ENCODE results near the gene HAGH. TPM values are rescaled to one million over a fixed set of nuclear protein-coding genes. Genes with fewer than 3 reads are reported as not detected.

Gene HAGH
- total RNA-seq, 1 experiment from 2014 or later, result 36.0 TPM

DNA sequence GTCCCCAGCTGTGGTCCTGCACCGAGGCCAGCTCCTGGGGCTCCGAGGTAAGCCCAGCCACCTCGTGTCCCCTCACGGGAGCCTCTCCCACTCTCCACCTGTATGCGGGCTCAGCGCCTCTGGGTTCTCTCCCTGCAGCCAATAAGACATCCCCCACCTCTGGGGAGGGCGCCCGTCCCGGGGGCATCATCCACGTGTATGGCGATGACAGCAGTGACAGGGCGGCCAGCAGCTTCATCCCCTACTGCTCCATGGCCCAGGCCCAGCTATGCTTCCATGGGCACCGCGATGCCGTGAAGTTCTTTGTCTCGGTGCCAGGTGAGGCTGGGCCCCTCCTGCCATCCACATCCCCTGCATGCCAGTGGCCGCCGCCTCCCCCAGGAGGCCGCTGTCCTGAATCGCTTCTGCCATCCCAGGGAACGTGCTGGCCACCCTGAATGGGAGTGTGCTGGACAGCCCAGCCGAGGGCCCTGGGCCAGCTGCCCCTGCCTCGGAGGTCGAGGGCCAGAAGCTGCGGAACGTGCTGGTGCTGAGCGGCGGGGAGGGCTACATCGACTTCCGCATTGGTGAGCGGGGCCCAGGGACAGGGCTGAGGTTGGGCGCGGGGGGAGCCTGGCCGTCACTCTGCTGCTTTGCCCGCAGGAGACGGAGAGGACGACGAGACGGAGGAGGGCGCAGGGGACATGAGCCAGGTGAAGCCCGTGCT lies 58.4 kb downstream of the HAGH start (continued):
- TF ChIP-seq, protein P1, sequence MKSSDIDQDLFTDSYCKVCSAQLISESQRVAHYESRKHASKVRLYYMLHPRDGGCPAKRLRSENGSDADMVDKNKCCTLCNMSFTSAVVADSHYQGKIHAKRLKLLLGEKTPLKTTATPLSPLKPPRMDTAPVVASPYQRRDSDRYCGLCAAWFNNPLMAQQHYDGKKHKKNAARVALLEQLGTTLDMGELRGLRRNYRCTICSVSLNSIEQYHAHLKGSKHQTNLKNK (CRISPR knock-in tag; IDR thresholded peaks at IDR 0.05), result no peak
- no peak for TF ChIP-seq MYBL2 (CRISPR knock-in tag; IDR thresholded peaks at IDR 0.05)

DNA sequence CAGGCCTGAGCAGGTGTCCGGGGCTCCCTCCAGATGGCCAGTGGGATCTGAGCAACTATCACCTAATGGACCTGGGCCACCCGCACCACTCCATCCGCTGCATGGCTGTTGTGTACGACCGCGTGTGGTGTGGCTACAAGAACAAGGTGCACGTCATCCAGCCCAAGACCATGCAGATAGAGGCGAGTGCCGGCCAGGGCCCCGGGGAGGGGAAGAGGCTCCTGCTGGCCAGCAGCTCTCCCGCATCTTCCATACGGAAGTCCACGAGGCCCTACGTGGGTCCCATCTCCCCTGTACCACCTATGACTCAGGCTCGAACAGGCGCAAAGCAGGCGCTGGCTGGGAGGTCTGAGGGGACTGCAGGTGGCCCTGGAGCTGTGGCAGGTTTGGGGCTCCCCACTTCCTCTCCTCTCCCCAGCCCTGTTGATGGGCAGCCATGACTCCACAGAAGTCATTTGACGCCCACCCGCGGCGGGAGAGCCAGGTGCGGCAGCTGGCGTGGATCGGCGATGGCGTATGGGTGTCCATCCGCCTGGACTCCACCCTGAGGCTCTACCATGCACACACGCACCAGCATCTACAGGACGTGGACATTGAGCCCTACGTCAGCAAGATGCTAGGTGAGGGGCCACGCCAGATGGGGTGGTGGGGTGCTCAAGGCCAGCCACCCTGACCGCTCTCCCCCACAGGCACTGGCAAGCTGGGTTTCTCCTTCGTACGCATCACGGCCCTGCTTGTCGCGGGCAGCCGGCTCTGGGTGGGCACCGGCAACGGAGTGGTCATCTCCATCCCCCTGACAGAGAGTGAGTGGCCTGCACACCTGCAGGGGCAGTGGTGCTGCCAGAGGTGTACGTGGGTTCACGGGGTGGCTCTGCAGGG lies 59.3 kb downstream of the HAGH start:
- H3K4me1 Mint-ChIP-seq, result peaks cover 4% of the 10 kb centered on the region
- no peaks in the 10 kb centered on the region; the same call in 1 of the 2 replicates for H3K27me3 Mint-ChIP-seq (ENCODE audit: low read depth)
- H3K4me3 Mint-ChIP-seq, result no peak overlapping the region
- H3K27ac Mint-ChIP-seq, result no peak overlapping the region
- TF ChIP-seq, protein P2, sequence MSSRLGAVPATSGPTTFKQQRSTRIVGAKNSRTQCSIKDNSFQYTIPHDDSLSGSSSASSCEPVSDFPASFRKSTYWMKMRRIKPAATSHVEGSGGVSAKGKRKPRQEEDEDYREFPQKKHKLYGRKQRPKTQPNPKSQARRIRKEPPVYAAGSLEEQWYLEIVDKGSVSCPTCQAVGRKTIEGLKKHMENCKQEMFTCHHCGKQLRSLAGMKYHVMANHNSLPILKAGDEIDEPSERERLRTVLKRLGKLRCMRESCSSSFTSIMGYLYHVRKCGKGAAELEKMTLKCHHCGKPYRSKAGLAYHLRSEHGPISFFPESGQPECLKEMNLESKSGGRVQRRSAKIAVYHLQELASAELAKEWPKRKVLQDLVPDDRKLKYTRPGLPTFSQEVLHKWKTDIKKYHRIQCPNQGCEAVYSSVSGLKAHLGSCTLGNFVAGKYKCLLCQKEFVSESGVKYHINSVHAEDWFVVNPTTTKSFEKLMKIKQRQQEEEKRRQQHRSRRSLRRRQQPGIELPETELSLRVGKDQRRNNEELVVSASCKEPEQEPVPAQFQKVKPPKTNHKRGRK (CRISPR knock-in tag; IDR thresholded peaks at IDR 0.05; ENCODE audit: borderline replicate concordance), result no peak
- TF ChIP-seq FOXP1 (CRISPR knock-in tag; IDR thresholded peaks at IDR 0.05; ENCODE audit: borderline replicate concordance), result no peak
- TF ChIP-seq JUN (CRISPR knock-in tag; IDR thresholded peaks at IDR 0.05), result no peak
- no peak for TF ChIP-seq NR2C2 (CRISPR knock-in tag; IDR thresholded peaks at IDR 0.05)
- TF ChIP-seq CBFB (CRISPR knock-in tag; IDR thresholded peaks at IDR 0.05; ENCODE audit: low read depth), result no peak
- no peak for TF ChIP-seq TEAD4 (CRISPR knock-in tag; IDR thresholded peaks at IDR 0.05)
- TF ChIP-seq, protein P3, sequence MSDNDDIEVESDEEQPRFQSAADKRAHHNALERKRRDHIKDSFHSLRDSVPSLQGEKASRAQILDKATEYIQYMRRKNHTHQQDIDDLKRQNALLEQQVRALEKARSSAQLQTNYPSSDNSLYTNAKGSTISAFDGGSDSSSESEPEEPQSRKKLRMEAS (CRISPR knock-in tag; IDR thresholded peaks at IDR 0.05), result no peak
- TF ChIP-seq CREM (CRISPR knock-in tag; IDR thresholded peaks at IDR 0.05), result no peak
- TF ChIP-seq, protein P4, sequence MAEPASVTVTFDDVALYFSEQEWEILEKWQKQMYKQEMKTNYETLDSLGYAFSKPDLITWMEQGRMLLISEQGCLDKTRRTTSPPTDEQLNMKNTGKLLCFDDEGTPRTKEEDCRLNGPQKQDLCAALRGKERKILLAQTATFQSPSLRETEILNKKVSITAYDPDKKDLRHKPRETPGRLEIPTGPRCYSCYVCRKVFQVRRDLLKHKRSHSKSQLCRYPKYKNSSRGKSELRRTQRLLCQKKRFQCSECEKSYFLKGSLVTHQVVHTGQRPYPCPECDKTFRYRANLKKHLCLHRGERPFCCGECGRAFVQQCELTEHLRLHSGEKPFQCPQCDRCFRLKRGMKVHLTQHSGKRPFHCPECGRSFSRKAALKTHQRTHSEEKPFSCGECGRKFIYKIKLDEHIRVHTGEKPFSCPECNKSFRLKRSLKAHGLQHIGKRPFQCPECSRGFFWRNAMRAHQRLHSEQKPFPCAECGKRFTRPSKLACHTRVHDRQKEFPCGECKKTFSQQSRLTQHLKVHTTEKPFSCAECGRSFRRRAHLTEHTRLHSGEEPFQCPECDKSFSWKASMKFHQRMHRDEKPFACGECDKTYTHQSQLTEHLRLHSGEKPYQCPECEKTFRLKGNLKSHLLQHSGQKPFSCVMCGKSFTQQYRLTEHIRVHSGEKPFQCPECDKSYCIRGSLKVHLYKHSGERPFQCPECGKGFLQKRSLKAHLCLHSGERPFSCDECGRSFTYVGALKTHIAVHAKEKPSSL (CRISPR knock-in tag; conservative IDR thresholded peaks at IDR 0.05), result no peak
- ChIA-PET POLR2A (no interaction called here), CTCF (no interaction called here)
- ATAC-seq (no peak), DNase-seq (ENCODE audit: low spot score) (no peak)
- H3K36me3 Mint-ChIP-seq, result peaks cover 3% of the 10 kb centered on the region
- no peaks in the 10 kb centered on the region for H3K9me3 Mint-ChIP-seq

DNA sequence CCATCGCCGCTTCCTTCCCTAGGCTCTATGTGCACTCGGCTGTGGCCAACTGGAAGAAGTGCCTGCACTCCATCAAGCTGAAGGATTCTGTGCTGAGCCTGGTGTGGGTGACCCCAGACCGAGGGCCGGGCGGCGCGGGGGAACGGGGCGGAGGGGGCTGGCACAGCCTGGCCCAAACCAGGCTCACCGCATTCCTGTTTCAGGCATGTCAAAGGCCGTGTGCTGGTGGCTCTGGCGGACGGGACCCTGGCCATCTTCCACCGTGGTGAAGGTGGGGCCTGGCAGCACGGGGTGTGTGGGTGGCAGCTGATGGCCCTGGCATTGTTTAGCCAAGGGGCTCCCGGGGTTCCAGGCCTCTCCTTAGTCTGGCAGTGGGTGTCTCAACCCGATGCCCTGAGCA lies 59.9 kb downstream of the HAGH start:
- H3K36me3 Mint-ChIP-seq, result no peaks in the 10 kb centered on the region

More for the DNA sequence above, 59.9 kb downstream of the HAGH start:
- ATAC-seq (no peak), DNase-seq (ENCODE audit: low spot score) (no peak)
- TF ChIP-seq, protein P5, sequence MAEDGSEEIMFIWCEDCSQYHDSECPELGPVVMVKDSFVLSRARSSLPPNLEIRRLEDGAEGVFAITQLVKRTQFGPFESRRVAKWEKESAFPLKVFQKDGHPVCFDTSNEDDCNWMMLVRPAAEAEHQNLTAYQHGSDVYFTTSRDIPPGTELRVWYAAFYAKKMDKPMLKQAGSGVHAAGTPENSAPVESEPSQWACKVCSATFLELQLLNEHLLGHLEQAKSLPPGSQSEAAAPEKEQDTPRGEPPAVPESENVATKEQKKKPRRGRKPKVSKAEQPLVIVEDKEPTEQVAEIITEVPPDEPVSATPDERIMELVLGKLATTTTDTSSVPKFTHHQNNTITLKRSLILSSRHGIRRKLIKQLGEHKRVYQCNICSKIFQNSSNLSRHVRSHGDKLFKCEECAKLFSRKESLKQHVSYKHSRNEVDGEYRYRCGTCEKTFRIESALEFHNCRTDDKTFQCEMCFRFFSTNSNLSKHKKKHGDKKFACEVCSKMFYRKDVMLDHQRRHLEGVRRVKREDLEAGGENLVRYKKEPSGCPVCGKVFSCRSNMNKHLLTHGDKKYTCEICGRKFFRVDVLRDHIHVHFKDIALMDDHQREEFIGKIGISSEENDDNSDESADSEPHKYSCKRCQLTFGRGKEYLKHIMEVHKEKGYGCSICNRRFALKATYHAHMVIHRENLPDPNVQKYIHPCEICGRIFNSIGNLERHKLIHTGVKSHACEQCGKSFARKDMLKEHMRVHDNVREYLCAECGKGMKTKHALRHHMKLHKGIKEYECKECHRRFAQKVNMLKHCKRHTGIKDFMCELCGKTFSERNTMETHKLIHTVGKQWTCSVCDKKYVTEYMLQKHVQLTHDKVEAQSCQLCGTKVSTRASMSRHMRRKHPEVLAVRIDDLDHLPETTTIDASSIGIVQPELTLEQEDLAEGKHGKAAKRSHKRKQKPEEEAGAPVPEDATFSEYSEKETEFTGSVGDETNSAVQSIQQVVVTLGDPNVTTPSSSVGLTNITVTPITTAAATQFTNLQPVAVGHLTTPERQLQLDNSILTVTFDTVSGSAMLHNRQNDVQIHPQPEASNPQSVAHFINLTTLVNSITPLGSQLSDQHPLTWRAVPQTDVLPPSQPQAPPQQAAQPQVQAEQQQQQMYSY (CRISPR knock-in tag; IDR thresholded peaks at IDR 0.05), result no peak
- no peak for TF ChIP-seq TEAD1 (CRISPR knock-in tag; IDR thresholded peaks at IDR 0.05)
- TF ChIP-seq ZNF263 (CRISPR knock-in tag; IDR thresholded peaks at IDR 0.05; ENCODE audit: low read depth), result no peak
- TF ChIP-seq, protein P6, sequence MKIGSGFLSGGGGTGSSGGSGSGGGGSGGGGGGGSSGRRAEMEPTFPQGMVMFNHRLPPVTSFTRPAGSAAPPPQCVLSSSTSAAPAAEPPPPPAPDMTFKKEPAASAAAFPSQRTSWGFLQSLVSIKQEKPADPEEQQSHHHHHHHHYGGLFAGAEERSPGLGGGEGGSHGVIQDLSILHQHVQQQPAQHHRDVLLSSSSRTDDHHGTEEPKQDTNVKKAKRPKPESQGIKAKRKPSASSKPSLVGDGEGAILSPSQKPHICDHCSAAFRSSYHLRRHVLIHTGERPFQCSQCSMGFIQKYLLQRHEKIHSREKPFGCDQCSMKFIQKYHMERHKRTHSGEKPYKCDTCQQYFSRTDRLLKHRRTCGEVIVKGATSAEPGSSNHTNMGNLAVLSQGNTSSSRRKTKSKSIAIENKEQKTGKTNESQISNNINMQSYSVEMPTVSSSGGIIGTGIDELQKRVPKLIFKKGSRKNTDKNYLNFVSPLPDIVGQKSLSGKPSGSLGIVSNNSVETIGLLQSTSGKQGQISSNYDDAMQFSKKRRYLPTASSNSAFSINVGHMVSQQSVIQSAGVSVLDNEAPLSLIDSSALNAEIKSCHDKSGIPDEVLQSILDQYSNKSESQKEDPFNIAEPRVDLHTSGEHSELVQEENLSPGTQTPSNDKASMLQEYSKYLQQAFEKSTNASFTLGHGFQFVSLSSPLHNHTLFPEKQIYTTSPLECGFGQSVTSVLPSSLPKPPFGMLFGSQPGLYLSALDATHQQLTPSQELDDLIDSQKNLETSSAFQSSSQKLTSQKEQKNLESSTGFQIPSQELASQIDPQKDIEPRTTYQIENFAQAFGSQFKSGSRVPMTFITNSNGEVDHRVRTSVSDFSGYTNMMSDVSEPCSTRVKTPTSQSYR (CRISPR knock-in tag; IDR thresholded peaks at IDR 0.05), result no peak
- H3K27ac Mint-ChIP-seq, result no peak overlapping the region
- H3K9me3 Mint-ChIP-seq, result no peaks in the 10 kb centered on the region
- CTCF ChIA-PET, result no interaction called here
- POLR2A ChIA-PET, result no interaction called here
- no peak overlapping the region for H3K4me3 Mint-ChIP-seq
- H3K4me1 Mint-ChIP-seq, result peaks cover 4% of the 10 kb centered on the region
- H3K27me3 Mint-ChIP-seq (ENCODE audit: low read depth), result no peaks in the 10 kb centered on the region

All from WTC11 (cell line).